Retina (tissue), 1 donor: ENCODE results near the gene CEP83.
"Not testable (repeated sequence)": the region's sequence is repeated elsewhere in the genome, so short reads cannot be mapped to it uniquely, and the experiment has no call there.

Experiments
- DNase-seq: peaks from one replicate; pipeline ENCODE4 v3.0.0-alpha.2; 2016

The CEP83 gene

GRCh38 chr12:94429633-94430032 lies 30.0 kb downstream of the CEP83 start:
- DNase-seq, result no peak

- DNase-seq, result no peak
Measured at GRCh38 chr12:94429191-94429590, 30.5 kb downstream of the CEP83 start.

- DNase-seq, result no peak
Measured at GRCh38 chr12:94427501-94428381, 31.9 kb downstream of the CEP83 start.

- no peak for DNase-seq
Measured at GRCh38 chr12:94426049-94426448, 33.6 kb downstream of the CEP83 start.

GRCh38 chr12:94424830-94425229 lies 34.8 kb downstream of the CEP83 start:
- DNase-seq, result not testable (repeated sequence)

GRCh38 chr12:94421868-94422740 lies 37.6 kb downstream of the CEP83 start:
- no peak for DNase-seq

- DNase-seq, result no peak
Measured at GRCh38 chr12:94418517-94418916, 41.1 kb downstream of the CEP83 start.

- DNase-seq, result peak; percentile 2
Measured at GRCh38 chr12:94416613-94417012, 43.1 kb downstream of the CEP83 start.

- no peak for DNase-seq
Measured at GRCh38 chr12:94415066-94415465, 44.6 kb downstream of the CEP83 start.

- no peak for DNase-seq
Measured at GRCh38 chr12:94405413-94406116, 54.1 kb downstream of the CEP83 start.

- no peak for DNase-seq
Measured at GRCh38 chr12:94404854-94405253, 54.8 kb downstream of the CEP83 start.

- DNase-seq, result no peak
Measured at GRCh38 chr12:94401326-94401725, 58.3 kb downstream of the CEP83 start.

- DNase-seq, result not testable (repeated sequence)
Measured at GRCh38 chr12:94398685-94399084, 61.0 kb downstream of the CEP83 start.

- no peak for DNase-seq
Measured at GRCh38 chr12:94397401-94397800, 62.3 kb downstream of the CEP83 start.

GRCh38 chr12:94396014-94396413 lies 63.7 kb downstream of the CEP83 start:
- not testable (repeated sequence) for DNase-seq

GRCh38 chr12:94390130-94390485 lies 69.6 kb downstream of the CEP83 start:
- DNase-seq, result no peak

- not testable (repeated sequence) for DNase-seq
Measured at GRCh38 chr12:94389482-94390129, 70.1 kb downstream of the CEP83 start.

- no peak for DNase-seq
Measured at GRCh38 chr12:94386422-94386821, 73.2 kb downstream of the CEP83 start.

- no peak for DNase-seq
Measured at GRCh38 chr12:94384030-94384429, 75.6 kb downstream of the CEP83 start.

GRCh38 chr12:94380507-94380906 lies 79.2 kb downstream of the CEP83 start:
- no peak for DNase-seq

GRCh38 chr12:94379479-94380113 lies 80.1 kb downstream of the CEP83 start:
- no peak for DNase-seq

GRCh38 chr12:94377599-94377998 lies 82.1 kb downstream of the CEP83 start:
- no peak for DNase-seq
